HepG2 (cell line): ENCODE results near the gene ACTN3. TPM values are rescaled to one million over a fixed set of nuclear protein-coding genes. Genes with fewer than 3 reads are reported as not detected.
A peak's percentile ranks its signal among the peaks of the same experiment; 100 is the strongest.

Experiments used
- ATF6 ChIP-seq: sonication (generic); formaldehyde crosslinking; conservative IDR thresholded peaks from 2 replicates; pipeline ENCODE4 v1.4.0; 2020; ENCODE audit warnings: missing genetic modification reagents
- DR1 ChIP-seq: sonication (generic); formaldehyde crosslinking; IDR thresholded peaks from 2 replicates; pipeline ENCODE4 v1.8.0; 2021; ENCODE audit warnings: mild to moderate bottlenecking, missing genetic modification reagents, inconsistent platforms
- HOMEZ ChIP-seq: IDR thresholded peaks from 2 replicates; pipeline ENCODE4 v1.6.1; 2016; ENCODE audit warnings: low read depth
- MIER3 ChIP-seq: IDR thresholded peaks from 2 replicates; pipeline ENCODE4 v1.6.1; 2016; ENCODE audit warnings: missing compliant biosample characterization, borderline replicate concordance
- MXD3 ChIP-seq: IDR thresholded peaks from 2 replicates; pipeline ENCODE4 v1.6.1; 2016; ENCODE audit warnings: mild to moderate bottlenecking, missing biosample characterization, missing genetic modification reagents
- NFATC3 ChIP-seq: sonication (generic); formaldehyde crosslinking; IDR thresholded peaks from 2 replicates; pipeline ENCODE4 v1.5.1; 2020; ENCODE audit warnings: mild to moderate bottlenecking, missing genetic modification reagents
- PAWR ChIP-seq: sonication (generic); formaldehyde crosslinking; IDR thresholded peaks from 2 replicates; pipeline ENCODE4 v1.4.0; 2020; ENCODE audit warnings: missing genetic modification reagents, mild to moderate bottlenecking, borderline replicate concordance
- RARA ChIP-seq: IDR thresholded peaks from 2 replicates; pipeline ENCODE4 v1.6.1; 2016; ENCODE audit warnings: missing genetic modification reagents, missing compliant biosample characterization
- ZNF142 ChIP-seq: sonication (generic); formaldehyde crosslinking; IDR thresholded peaks from 2 replicates; pipeline ENCODE4 v1.4.0; 2020; ENCODE audit warnings: missing genetic modification reagents
- ZNF367 ChIP-seq: sonication (generic); formaldehyde crosslinking; IDR thresholded peaks from 2 replicates; pipeline ENCODE4 v1.4.0; 2020; ENCODE audit warnings: missing genetic modification reagents, borderline replicate concordance
- ZNF382 ChIP-seq: sonication (generic); formaldehyde crosslinking; IDR thresholded peaks from 2 replicates; pipeline ENCODE4 v1.5.0; 2020; ENCODE audit warnings: missing genetic modification reagents, mild to moderate bottlenecking, borderline replicate concordance
- ZNF552 ChIP-seq: sonication (generic); formaldehyde crosslinking; IDR thresholded peaks from 2 replicates; pipeline ENCODE4 v1.9.0; 2022; ENCODE audit warnings: missing genetic modification reagents, mild to moderate bottlenecking, borderline replicate concordance
- ZNF639 ChIP-seq: conservative IDR thresholded peaks from 2 replicates; pipeline ENCODE4 v1.6.1; 2018; ENCODE audit warnings: missing genetic modification reagents
- ZNF652 ChIP-seq: IDR thresholded peaks from 2 replicates; pipeline ENCODE4 v1.6.1; 2016; ENCODE audit warnings: low read depth, borderline replicate concordance
- ZNF674 ChIP-seq: sonication (generic); formaldehyde crosslinking; IDR thresholded peaks from 2 replicates; pipeline ENCODE4 v1.5.0; 2020; ENCODE audit warnings: low read depth, mild to moderate bottlenecking, missing genetic modification reagents
- ZNF713 ChIP-seq: sonication (generic); formaldehyde crosslinking; IDR thresholded peaks from 2 replicates; pipeline ENCODE4 v1.4.0; 2020; ENCODE audit warnings: mild to moderate bottlenecking, missing genetic modification reagents
- ZNF777 ChIP-seq: sonication (generic); formaldehyde crosslinking; IDR thresholded peaks from 2 replicates; pipeline ENCODE4 v1.4.0; 2020; ENCODE audit warnings: missing genetic modification reagents
- ZNF878 ChIP-seq: sonication (generic); formaldehyde crosslinking; IDR thresholded peaks from 2 replicates; pipeline ENCODE4 v1.8.1; 2023; ENCODE audit warnings: mild to moderate bottlenecking, missing genetic modification reagents, moderate library complexity
- polyA plus RNA-seq, 8 experiments: library from polyadenylated mRNA; depleted of rRNA in 3 of 8; stranded (reverse) in 7 of 8; unstranded in 1 of 8; fragments of >200 nt; fragmentation: Illumina TruSeq in 4 of 8; extraction: Trizol in 4 of 8; gene quantifications; 2 replicates each; pipeline versions ENCODE4 v1.2.1 to v1.2.3, GENCODE V29; 2011 to 2016; ENCODE audit warnings: low read depth in 4 of 8, missing spikeins in 1 of 8, mixed read lengths in 1 of 8; ENCODE audit not compliant: insufficient read depth in 1 of 8
- total RNA-seq, 5 experiments: library from RNA; depleted of rRNA; stranded (reverse); fragments of >200 nt; fragmentation: Illumina TruSeq; extraction: Trizol; gene quantifications; 2 replicates each; pipeline ENCODE4 v1.2.3, GENCODE V29; 2016; ENCODE audit warnings: low read depth in 1 of 5

The ACTN3 gene
- total and polyA plus RNA-seq, 2 of the 13 experiments (the other 11 are each of a cell fraction or from before 2014, with no cell fraction given): 0.04 to 0.09 TPM

- TF ChIP-seq ATF6 (no peak), MIER3 (peak; percentile 68; the same call in 1 of the 2 replicates), ZNF382 (no peak), ZNF878 (0 out of 2 replicates have a peak, but pooled peaks have one; percentile 24), ZNF713 (CRISPR knock-in tag) (no peak), NFATC3 (CRISPR knock-in tag) (no peak), ZNF639 (CRISPR knock-in tag) (peak; percentile 61; the same call in 1 of the 2 replicates), DR1 (CRISPR knock-in tag) (peak; percentile 27; the same call in 1 of the 2 replicates), ZNF674 (CRISPR knock-in tag) (no peak), ZNF142 (CRISPR knock-in tag) (peak; percentile 56; the same call in 1 of the 2 replicates), ZNF367 (no peak), ZNF652 (CRISPR knock-in tag) (peak; percentile 56; the same call in 1 of the 2 replicates), ZNF552 (CRISPR knock-in tag) (no peak), MXD3 (CRISPR knock-in tag) (0 out of 2 replicates have a peak, but pooled peaks have one; percentile 20), HOMEZ (peak; percentile 73), PAWR (CRISPR knock-in tag) (no peak), ZNF777 (CRISPR knock-in tag) (0 out of 2 replicates have a peak, but pooled peaks have one; percentile 32), RARA (CRISPR knock-in tag) (no peak)
These were observed 36.3 kb upstream of the ACTN3 start, which contains the start of gene BBS1 (continued) for GRCh38 chr11:66510271-66510989.
